Breast epithelium (tissue), 3 donors: ENCODE measurements around the gene NEK1.
"Not testable (repeated sequence)": the region's sequence is repeated elsewhere in the genome, so short reads cannot be mapped to it uniquely, and the experiment has no call there.

ENCODE experiments used
- POLR2AphosphoS5 ChIP-seq, 3 donors: sonication (generic); formaldehyde crosslinking; IDR thresholded peaks; one replicate each; pipeline ENCODE4 v1.6.1; 2017; ENCODE audit warnings: antibody characterized with exemption in 3 of 3
- TF ChIP-seq, protein P1 (sequence below), 3 donors: fragments of 450-650 bp; IDR thresholded peaks; one replicate each; pipeline ENCODE4 v1.5.1; 2016 to 2017; ENCODE audit warnings: antibody characterized with exemption in 3 of 3, mild to moderate bottlenecking in 3 of 3, moderate library complexity in 3 of 3

DNA sequence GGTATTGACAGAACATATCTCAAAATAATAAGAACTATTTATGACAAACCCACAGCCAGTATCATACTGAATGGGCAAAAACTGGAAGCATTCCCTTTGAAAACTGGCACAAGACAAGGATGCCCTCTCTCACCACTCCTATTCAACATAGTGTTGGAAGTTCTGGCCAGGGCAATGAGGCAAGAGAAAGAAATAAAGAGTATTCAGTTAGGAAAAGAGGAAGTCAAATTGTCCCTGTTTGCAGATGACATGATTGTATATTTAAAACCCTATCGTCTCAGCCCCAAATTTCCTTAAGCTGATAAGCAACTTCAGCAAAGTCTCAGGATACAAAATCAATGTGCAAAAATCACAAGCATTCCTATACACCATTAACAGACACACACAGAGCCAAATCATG lies 159.7 kb downstream of the NEK1 start:
- TF ChIP-seq, protein P1, sequence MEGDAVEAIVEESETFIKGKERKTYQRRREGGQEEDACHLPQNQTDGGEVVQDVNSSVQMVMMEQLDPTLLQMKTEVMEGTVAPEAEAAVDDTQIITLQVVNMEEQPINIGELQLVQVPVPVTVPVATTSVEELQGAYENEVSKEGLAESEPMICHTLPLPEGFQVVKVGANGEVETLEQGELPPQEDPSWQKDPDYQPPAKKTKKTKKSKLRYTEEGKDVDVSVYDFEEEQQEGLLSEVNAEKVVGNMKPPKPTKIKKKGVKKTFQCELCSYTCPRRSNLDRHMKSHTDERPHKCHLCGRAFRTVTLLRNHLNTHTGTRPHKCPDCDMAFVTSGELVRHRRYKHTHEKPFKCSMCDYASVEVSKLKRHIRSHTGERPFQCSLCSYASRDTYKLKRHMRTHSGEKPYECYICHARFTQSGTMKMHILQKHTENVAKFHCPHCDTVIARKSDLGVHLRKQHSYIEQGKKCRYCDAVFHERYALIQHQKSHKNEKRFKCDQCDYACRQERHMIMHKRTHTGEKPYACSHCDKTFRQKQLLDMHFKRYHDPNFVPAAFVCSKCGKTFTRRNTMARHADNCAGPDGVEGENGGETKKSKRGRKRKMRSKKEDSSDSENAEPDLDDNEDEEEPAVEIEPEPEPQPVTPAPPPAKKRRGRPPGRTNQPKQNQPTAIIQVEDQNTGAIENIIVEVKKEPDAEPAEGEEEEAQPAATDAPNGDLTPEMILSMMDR (IDR thresholded peaks at IDR 0.05): not testable (repeated sequence)
- not testable (repeated sequence) for TF ChIP-seq POLR2AphosphoS5 (IDR thresholded peaks at IDR 0.05)
